Peyer's patch (tissue), 4 donors: Measurements from ENCODE around the gene MMP28. TPM values are rescaled to one million over a fixed set of nuclear protein-coding genes. Genes with fewer than 3 reads are reported as not detected.

ENCODE experiments used
- DNase-seq, 3 donors: peaks; one replicate each; pipeline ENCODE4 v3.0.0-alpha.2; 2017 to 2019
- H3K27ac ChIP-seq, 4 donors: fragments of 200-600 bp; sonication (generic); one replicate each; pipeline ENCODE4 v1.5.1; 2016 to 2019
- H3K27me3 ChIP-seq, 2 donors: fragments of 200-600 bp; sonication (generic); one replicate each; pipeline ENCODE4 v1.5.1; 2019
- H3K36me3 ChIP-seq, 3 donors: fragments of 200-600 bp; sonication (generic); one replicate each; pipeline ENCODE4 v1.5.1; 2016 to 2019
- H3K4me1 ChIP-seq, 4 donors: fragments of 200-600 bp; sonication (generic); one replicate each; pipeline ENCODE4 v1.5.1; 2016 to 2019
- H3K4me3 ChIP-seq, 4 donors: fragments of 200-600 bp; sonication (generic); 1 replicate in 3 of 4; 2 replicates in 1 of 4; pipeline ENCODE4 v1.5.1; 2016 to 2019; ENCODE audit warnings: mild to moderate bottlenecking in 1 of 4
- H3K9me3 ChIP-seq, 4 donors: fragments of 200-600 bp; sonication (generic); one replicate each; pipeline ENCODE4 v1.5.1; 2016 to 2019; ENCODE audit warnings: mild to moderate bottlenecking in 1 of 4
- CTCF ChIP-seq, 6 experiments: fragments of 450-650 bp in 4 of 6; fragments of 200-600 bp in 2 of 6; sonication (generic) in 1 of 6; IDR thresholded peaks; one replicate each; pipeline ENCODE4 v1.5.1; 2017 to 2019; ENCODE audit warnings: antibody characterized with exemption in 6 of 6, mild to moderate bottlenecking in 3 of 6, moderate library complexity in 1 of 6
- POLR2A ChIP-seq, 2 donors: fragments of 450-650 bp; IDR thresholded peaks; one replicate each; pipeline ENCODE4 v1.5.1; 2017; ENCODE audit warnings: antibody characterized with exemption in 2 of 2, mild to moderate bottlenecking in 2 of 2, moderate library complexity in 2 of 2
- total RNA-seq, 4 donors: library from RNA; depleted of rRNA; stranded (reverse); fragments of >200 nt; gene quantifications; one replicate each; pipeline ENCODE4 v1.1.0, GENCODE V29; 2016

MMP28 gene
- total RNA-seq, 4 donors from 2014 or later = 3.3 to 85.3 (median 56.7) TPM

- H3K4me1 ChIP-seq = peaks cover 0 to 15% (median 3%) of the 10 kb centered on the region in 4 donors
- no peaks in the 10 kb centered on the region for H3K9me3 ChIP-seq
- no peak overlapping the region for H3K4me3 ChIP-seq
- peak overlapping the region in 1 of 4 donors; percentile 5 for H3K27ac ChIP-seq
- no peak for DNase-seq
- no peaks in the 10 kb centered on the region for H3K27me3 ChIP-seq
- no peak for TF ChIP-seq CTCF (IDR thresholded peaks at IDR 0.05)
- TF ChIP-seq POLR2A (IDR thresholded peaks at IDR 0.05) = no peak
- H3K36me3 ChIP-seq = peaks cover 0 to 49% (median 0%) of the 10 kb centered on the region in 3 donors
Measured at GRCh38 chr17:35726953-35727460, 68.4 kb downstream of the MMP28 start.

- Histone ChIP-seq H3K4me1 (peaks cover 0 to 11% (median 2%) of the 10 kb centered on the region in 4 donors), H3K27me3 (no peaks in the 10 kb centered on the region), H3K4me3 (no peak overlapping the region), H3K36me3 (peaks cover 0 to 54% (median 0%) of the 10 kb centered on the region in 3 donors), H3K27ac (peak overlapping the region in 1 of 4 donors; percentile 5), H3K9me3 (no peaks in the 10 kb centered on the region)
- TF ChIP-seq POLR2A (IDR thresholded peaks at IDR 0.05) = no peak
- TF ChIP-seq CTCF (IDR thresholded peaks at IDR 0.05) = no peak
- peak in 1 of 3 donors; percentile 75 for DNase-seq
Measured at GRCh38 chr17:35726127-35726952, 69.1 kb downstream of the MMP28 start.

- Histone ChIP-seq H3K4me3 (no peak overlapping the region), H3K27ac (no peak overlapping the region), H3K27me3 (no peaks in the 10 kb centered on the region), H3K36me3 (peaks cover 0 to 54% (median 0%) of the 10 kb centered on the region in 3 donors), H3K9me3 (no peaks in the 10 kb centered on the region), H3K4me1 (peaks cover 0 to 11% (median 0%) of the 10 kb centered on the region in 4 donors)
- no peak for DNase-seq
- TF ChIP-seq POLR2A (IDR thresholded peaks at IDR 0.05) = no peak
- TF ChIP-seq CTCF (IDR thresholded peaks at IDR 0.05) = no peak
Measured at GRCh38 chr17:35725802-35726126, 69.7 kb downstream of the MMP28 start.

- Histone ChIP-seq H3K36me3 (peaks cover 0 to 55% (median 0%) of the 10 kb centered on the region in 3 donors), H3K27ac (no peak overlapping the region), H3K4me1 (peaks cover 0 to 11% (median 0%) of the 10 kb centered on the region in 4 donors), H3K27me3 (no peaks in the 10 kb centered on the region), H3K9me3 (no peaks in the 10 kb centered on the region), H3K4me3 (no peak overlapping the region)
- DNase-seq = no peak
- TF ChIP-seq CTCF (IDR thresholded peaks at IDR 0.05) = no peak
- TF ChIP-seq POLR2A (IDR thresholded peaks at IDR 0.05) = no peak
Measured at GRCh38 chr17:35725058-35725457, 70.4 kb downstream of the MMP28 start.

GRCh38 chr17:35723735-35724134, 71.7 kb downstream of the MMP28 start:
- H3K4me3 ChIP-seq = no peak overlapping the region
- H3K27ac ChIP-seq = no peak overlapping the region
- H3K27me3 ChIP-seq = no peaks in the 10 kb centered on the region
- TF ChIP-seq CTCF (IDR thresholded peaks at IDR 0.05) (no peak), POLR2A (IDR thresholded peaks at IDR 0.05) (no peak)
- no peaks in the 10 kb centered on the region for H3K9me3 ChIP-seq
- peaks cover 0 to 11% (median 0%) of the 10 kb centered on the region in 4 donors for H3K4me1 ChIP-seq
- DNase-seq = no peak
- peaks cover 0 to 65% (median 0%) of the 10 kb centered on the region in 3 donors for H3K36me3 ChIP-seq
